Measurements from ENCODE around the gene CDIPT. TPM values are rescaled to one million over a fixed set of nuclear protein-coding genes. Genes with fewer than 3 reads are reported as not detected.

Gene CDIPT
- total RNA-seq, 2 experiments from 2014 or later, result 43.5 to 52.4 TPM

DNA sequence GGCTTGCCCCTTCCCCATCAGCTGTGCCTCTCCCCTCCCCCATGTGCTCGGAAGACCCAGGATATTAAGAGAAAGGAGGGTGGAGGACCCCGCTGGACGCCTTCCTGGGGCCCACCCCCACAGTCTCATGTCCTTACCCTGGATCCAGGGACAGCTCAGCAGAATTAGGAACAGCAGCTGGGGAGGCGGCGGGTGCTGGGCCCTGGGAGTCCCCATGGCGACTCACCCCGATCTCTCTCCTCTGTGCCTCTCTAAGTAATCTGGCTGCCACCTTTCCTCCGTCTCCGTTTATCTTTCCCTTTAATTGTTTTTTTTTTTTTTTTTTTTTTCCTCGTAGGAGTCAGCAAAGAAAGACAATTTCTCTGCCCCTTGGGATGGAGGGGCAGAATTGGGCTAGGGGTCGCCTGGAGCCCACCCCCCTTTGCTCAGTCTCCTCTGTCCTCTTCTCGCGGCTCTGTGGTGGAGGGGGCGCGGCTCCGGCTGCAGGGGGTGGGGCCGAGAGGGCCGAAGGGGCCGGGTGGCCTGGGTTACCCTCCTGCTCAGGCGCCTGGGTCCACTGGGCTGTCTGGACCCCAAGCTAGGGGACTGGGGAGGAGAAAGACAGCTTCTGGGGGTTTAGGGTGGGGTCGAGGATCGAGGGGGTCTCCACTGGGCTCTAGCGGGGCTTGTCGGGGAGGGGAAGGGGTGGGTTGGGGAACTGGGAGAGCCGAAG is 35.9 kb upstream of the CDIPT start:
- no peak overlapping the region for H3K4me2 ChIP-seq (ENCODE audit: low read length)
- ChIA-PET POLR2A (interaction anchor here (0.6 kb wide), 1 partner anchor 160 kb away, joined by 4 read pairs; no protein-coding TSS in a partner anchor), CTCF (ENCODE audit: unreplicated experiment) (interaction anchor here (0.6 kb wide), 1 partner anchor 29 kb away, joined by 4 read pairs; no protein-coding TSS in a partner anchor)
- H3K4me1 ChIP-seq (ENCODE audit: insufficient read depth, low read length, poor library complexity, severe bottlenecking), result no peaks in the 10 kb centered on the region
- no peak for DNase-seq (ENCODE audit: low spot score)
- H3K27ac ChIP-seq (ENCODE audit: low read depth, low read length, poor library complexity, severe bottlenecking), result no peak overlapping the region
- H3K9me2 ChIP-seq (ENCODE audit: insufficient read depth, low read length), result no peaks in the 10 kb centered on the region
- TF ChIP-seq, protein P1, sequence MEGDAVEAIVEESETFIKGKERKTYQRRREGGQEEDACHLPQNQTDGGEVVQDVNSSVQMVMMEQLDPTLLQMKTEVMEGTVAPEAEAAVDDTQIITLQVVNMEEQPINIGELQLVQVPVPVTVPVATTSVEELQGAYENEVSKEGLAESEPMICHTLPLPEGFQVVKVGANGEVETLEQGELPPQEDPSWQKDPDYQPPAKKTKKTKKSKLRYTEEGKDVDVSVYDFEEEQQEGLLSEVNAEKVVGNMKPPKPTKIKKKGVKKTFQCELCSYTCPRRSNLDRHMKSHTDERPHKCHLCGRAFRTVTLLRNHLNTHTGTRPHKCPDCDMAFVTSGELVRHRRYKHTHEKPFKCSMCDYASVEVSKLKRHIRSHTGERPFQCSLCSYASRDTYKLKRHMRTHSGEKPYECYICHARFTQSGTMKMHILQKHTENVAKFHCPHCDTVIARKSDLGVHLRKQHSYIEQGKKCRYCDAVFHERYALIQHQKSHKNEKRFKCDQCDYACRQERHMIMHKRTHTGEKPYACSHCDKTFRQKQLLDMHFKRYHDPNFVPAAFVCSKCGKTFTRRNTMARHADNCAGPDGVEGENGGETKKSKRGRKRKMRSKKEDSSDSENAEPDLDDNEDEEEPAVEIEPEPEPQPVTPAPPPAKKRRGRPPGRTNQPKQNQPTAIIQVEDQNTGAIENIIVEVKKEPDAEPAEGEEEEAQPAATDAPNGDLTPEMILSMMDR (conservative IDR thresholded peaks at IDR 0.05; ENCODE audit: low read length), result no peak
- TF ChIP-seq EZH2phosphoT487 (IDR thresholded peaks at IDR 0.05; ENCODE audit: borderline replicate concordance, low read depth, low read length), result no peak
- intact Hi-C loops (cut with micrococcal nuclease; ENCODE audit: unreplicated experiment), result no loop called here
- no TSS peak for BruUV-seq (replicated peaks)
- no peaks in the 10 kb centered on the region for H3K36me3 ChIP-seq (ENCODE audit: insufficient read depth, low read length)
- no peaks in the 10 kb centered on the region for H3K9me3 ChIP-seq (ENCODE audit: low read length)
- no peak overlapping the region for H2AFZ ChIP-seq (ENCODE audit: low read length)
- H3K4me3 ChIP-seq (ENCODE audit: low read depth, low read length, poor library complexity, severe bottlenecking), result no peak overlapping the region
- no peaks in the 10 kb centered on the region for H3K79me2 ChIP-seq (ENCODE audit: insufficient read depth, low read depth, low read length)
- no peaks in the 10 kb centered on the region for H4K20me1 ChIP-seq (ENCODE audit: insufficient read depth, low read length)

DNA sequence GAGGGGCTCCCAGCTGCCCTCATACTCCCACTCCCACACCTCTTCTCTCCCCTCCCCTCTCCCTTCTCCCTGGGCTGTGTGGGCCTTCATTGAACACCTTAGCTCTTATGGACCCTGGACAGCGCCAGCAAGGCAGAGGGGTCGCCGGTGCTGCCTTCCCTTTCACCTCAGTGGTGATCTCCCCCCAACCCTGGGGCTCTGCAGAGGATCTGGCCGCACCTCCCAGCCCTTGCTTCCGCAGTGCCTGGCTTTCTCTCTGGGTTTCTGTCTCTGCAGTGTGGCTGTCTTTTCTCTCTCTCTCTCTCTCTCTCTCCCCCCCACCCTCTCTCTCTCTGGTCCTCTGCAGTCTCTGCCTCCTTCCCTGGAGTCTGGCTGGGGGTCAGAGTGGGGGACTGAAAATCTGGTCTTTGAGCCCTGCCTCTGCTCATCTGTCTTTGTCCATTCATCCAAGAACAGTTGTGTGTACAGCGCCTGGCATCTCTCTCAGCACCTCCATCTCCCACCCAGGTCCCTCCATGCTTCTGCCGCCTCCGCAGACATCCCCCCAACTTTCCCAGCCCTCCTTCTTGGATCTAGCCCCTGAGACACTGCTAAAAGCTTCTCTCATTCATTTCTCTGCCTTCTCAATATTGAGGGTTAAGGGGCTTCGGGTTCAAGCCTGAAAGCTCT is 35.2 kb upstream of the CDIPT start:
- no peak overlapping the region for H3K4me2 ChIP-seq (ENCODE audit: low read length)
- CTCF ChIA-PET (ENCODE audit: unreplicated experiment), result interaction anchor here (0.6 kb wide), 1 partner anchor 30 kb away, joined by 4 read pairs; no protein-coding TSS in a partner anchor

More for the DNA sequence above, 35.2 kb upstream of the CDIPT start:
- BruUV-seq (replicated peaks), result no TSS peak
- TF ChIP-seq, protein P1 (conservative IDR thresholded peaks at IDR 0.05; ENCODE audit: low read length), result no peak
- TF ChIP-seq EZH2phosphoT487 (IDR thresholded peaks at IDR 0.05; ENCODE audit: borderline replicate concordance, low read depth, low read length), result no peak
- no peak for DNase-seq (ENCODE audit: low spot score)
- no peaks in the 10 kb centered on the region for H3K79me2 ChIP-seq (ENCODE audit: insufficient read depth, low read depth, low read length)
- no peaks in the 10 kb centered on the region for H3K36me3 ChIP-seq (ENCODE audit: insufficient read depth, low read length)
- H3K27ac ChIP-seq (ENCODE audit: low read depth, low read length, poor library complexity, severe bottlenecking), result no peak overlapping the region
- no peak overlapping the region for H2AFZ ChIP-seq (ENCODE audit: low read length)
- no peak overlapping the region for H3K4me3 ChIP-seq (ENCODE audit: low read depth, low read length, poor library complexity, severe bottlenecking)
- no peaks in the 10 kb centered on the region for H3K9me3 ChIP-seq (ENCODE audit: low read length)
- H4K20me1 ChIP-seq (ENCODE audit: insufficient read depth, low read length), result no peaks in the 10 kb centered on the region
- H3K4me1 ChIP-seq (ENCODE audit: insufficient read depth, low read length, poor library complexity, severe bottlenecking), result no peaks in the 10 kb centered on the region
- POLR2A ChIA-PET, result interaction anchor here (0.6 kb wide), 1 partner anchor 163 kb away, joined by 6 read pairs; no protein-coding TSS in a partner anchor
- intact Hi-C loops (cut with micrococcal nuclease; ENCODE audit: unreplicated experiment), result no loop called here
- H3K9me2 ChIP-seq (ENCODE audit: insufficient read depth, low read length), result no peaks in the 10 kb centered on the region
